ENCODE data around the gene HOXC4. TPM values are rescaled to one million over a fixed set of nuclear protein-coding genes. Genes with fewer than 3 reads are reported as not detected.

The HOXC4 gene
- total and polyA plus RNA-seq, 2 of the 8 experiments (the other 6 are each of a cell fraction or from before 2014, with no cell fraction given): not detected

- Histone ChIP-seq H3K4ac (replicated peaks; ENCODE audit: insufficient read length, low read depth, low read length) (no peak overlapping the region), H3K27ac (ENCODE audit: low read depth, low read length) (no peak overlapping the region)
- CTCF ChIA-PET (ENCODE audit: partially characterized antibody): interaction anchor here (0.6 to 20.0 kb wide), 36 partner anchors 8 to 554 kb away, joined by 3 to 339 read pairs (median 6); partner anchors contain the start of genes HOXC10, HOXC12, HOXC4 and HOXC8
Measured at GRCh38 chr12:54031480-54031879, 22.2 kb upstream of the HOXC4 start.

More at GRCh38 chr12:54031480-54031879, 22.2 kb upstream of the HOXC4 start:
- no peak overlapping the region for H2AFZ ChIP-seq (ENCODE audit: low read length)
- no peak overlapping the region for H3K56ac ChIP-seq (replicated peaks; ENCODE audit: insufficient read length, low read depth, low read length)
- H3K23ac ChIP-seq (ENCODE audit: insufficient read length): no peak overlapping the region
- WGBS, 2 experiments (ENCODE audit: extremely low coverage in 1 of 2, insufficient coverage in 1 of 2, insufficient read length in 1 of 2, insufficient replicate concordance in 2 of 2, low coverage in 1 of 2, low lambda C conversion rate in 2 of 2, missing lambda C conversion rate in 1 of 2): 31% methylated on average over 14 of the region's 16 CpGs; no CpG with 5 or more reads in 1 of the 2 experiments
- H4K91ac ChIP-seq (replicated peaks; ENCODE audit: insufficient read length, low read length): no peak overlapping the region
- H3K36me3 ChIP-seq (ENCODE audit: control insufficient read depth in 2 of 4, insufficient read depth in 4 of 4, low read length in 3 of 4): peaks cover 0 to 8% (median 0%) of the 10 kb centered on the region in 4 experiments; a peak in 1 of 8 replicates
- H3K9ac ChIP-seq (replicated peaks in 1 of 4; ENCODE audit: extremely low read depth in 1 of 4, low read depth in 3 of 4, low read length in 3 of 4): no peak overlapping the region
- H2BK20ac ChIP-seq (ENCODE audit: low read length): no peak overlapping the region
- no peak overlapping the region for H4K5ac ChIP-seq (ENCODE audit: insufficient read length, low read depth, low read length)
- H3K27me3 ChIP-seq (replicated peaks in 1 of 4; ENCODE audit: control insufficient read depth in 3 of 4, extremely low read depth in 1 of 4, insufficient read depth in 3 of 4, low read length in 3 of 4): peaks cover 96 to 100% (median 98%) of the 10 kb centered on the region in 4 experiments
- H3K79me1 ChIP-seq (ENCODE audit: low read depth, low read length): no peaks in the 10 kb centered on the region
- no peak overlapping the region for H2BK120ac ChIP-seq (replicated peaks; ENCODE audit: low read depth, low read length)
- no peak overlapping the region for H2BK5ac ChIP-seq (ENCODE audit: low read depth, low read length)
- TF ChIP-seq YY1 (IDR thresholded peaks at IDR 0.05; ENCODE audit: low read depth, low read length): no peak
- peak; percentile 43; the same call in 1 of the 2 replicates for TF ChIP-seq SUZ12 (IDR thresholded peaks at IDR 0.05; ENCODE audit: low read length)
- TF ChIP-seq EZH2 (IDR thresholded peaks at IDR 0.05; ENCODE audit: low read depth, low read length, severe bottlenecking): peak; percentile 61
- H2BK12ac ChIP-seq (ENCODE audit: low read depth, low read length): no peak overlapping the region
- no peak overlapping the region for H3K4me2 ChIP-seq (ENCODE audit: insufficient read depth in 1 of 2, low read depth in 2 of 2, low read length in 2 of 2)
- peaks cover 12 to 15% of the 10 kb centered on the region in 2 experiments for H4K20me1 ChIP-seq (replicated peaks in 1 of 2; ENCODE audit: control insufficient read depth in 1 of 2, insufficient read depth in 2 of 2, low read length in 2 of 2)
- H3K9me3 ChIP-seq (ENCODE audit: insufficient read depth in 2 of 2, low read depth in 1 of 2, low read length in 1 of 2): no peaks in the 10 kb centered on the region; a peak in 1 of 4 replicates
- H4K8ac ChIP-seq (ENCODE audit: extremely low read depth, insufficient read depth, low read length): no peak overlapping the region
- DNase-seq (ENCODE audit: low read depth in 1 of 2, low spot score in 2 of 2) (no peak), FAIRE-seq (no peak)
- H3K79me2 ChIP-seq (ENCODE audit: control insufficient read depth in 1 of 2, insufficient read depth in 2 of 2, low read length in 2 of 2): no peaks in the 10 kb centered on the region
- H3K14ac ChIP-seq (ENCODE audit: insufficient read length): no peak overlapping the region
- H3K4me3 ChIP-seq (ENCODE audit: extremely low read depth in 1 of 4, insufficient read depth in 2 of 4, low read depth in 3 of 4, low read length in 4 of 4): no peak overlapping the region
- no peak overlapping the region for H2BK15ac ChIP-seq (ENCODE audit: low read length)
- H2AK5ac ChIP-seq (ENCODE audit: low read depth, low read length): no peak overlapping the region
- H3K23me2 ChIP-seq (ENCODE audit: low read depth, low read length): no peaks in the 10 kb centered on the region
- H3K4me1 ChIP-seq (replicated peaks in 1 of 4; ENCODE audit: control insufficient read depth in 3 of 4, insufficient read depth in 4 of 4, low read length in 3 of 4): peaks cover 0 to 9% (median 2%) of the 10 kb centered on the region in 4 experiments; a peak in 5 of 7 replicates
- POLR2A ChIA-PET (ENCODE audit: partially characterized antibody): no interaction called here
- H3K18ac ChIP-seq (ENCODE audit: extremely low read depth, low read length): no peak overlapping the region

Measured in H1 (cell line).